ENCODE data around the gene NEDD4L. TPM values are rescaled to one million over a fixed set of nuclear protein-coding genes. Genes with fewer than 3 reads are reported as not detected.

Gene NEDD4L
- total RNA-seq, 1 donor from 2014 or later, result 95.9 TPM

DNA sequence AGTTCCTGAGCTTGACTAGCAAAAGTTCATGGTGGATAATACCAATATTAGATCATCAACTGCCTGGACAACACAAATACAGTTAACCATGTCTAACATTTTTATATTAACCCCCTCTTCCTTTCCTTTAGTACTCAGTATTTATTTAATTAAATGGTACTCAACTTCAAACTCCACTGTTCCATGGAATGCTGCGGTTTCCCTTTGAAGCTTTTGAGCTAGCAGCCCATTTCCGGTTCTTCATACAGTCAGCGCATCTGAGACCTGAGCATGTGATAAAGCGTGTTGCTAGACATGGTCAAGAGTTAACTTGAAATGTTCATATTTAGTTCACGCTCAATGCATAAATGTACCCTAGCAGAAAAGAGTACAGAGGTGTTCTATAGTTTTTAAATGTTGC lies 306.5 kb downstream of the NEDD4L start:
- no peak overlapping the region for H3K4me3 ChIP-seq (ENCODE audit: low read depth, low read length)
- DNase-seq (ENCODE audit: low read depth), result no peak
- no peak for TF ChIP-seq CTCF (conservative IDR thresholded peaks at IDR 0.05; ENCODE audit: low read depth, low read length)

DNA sequence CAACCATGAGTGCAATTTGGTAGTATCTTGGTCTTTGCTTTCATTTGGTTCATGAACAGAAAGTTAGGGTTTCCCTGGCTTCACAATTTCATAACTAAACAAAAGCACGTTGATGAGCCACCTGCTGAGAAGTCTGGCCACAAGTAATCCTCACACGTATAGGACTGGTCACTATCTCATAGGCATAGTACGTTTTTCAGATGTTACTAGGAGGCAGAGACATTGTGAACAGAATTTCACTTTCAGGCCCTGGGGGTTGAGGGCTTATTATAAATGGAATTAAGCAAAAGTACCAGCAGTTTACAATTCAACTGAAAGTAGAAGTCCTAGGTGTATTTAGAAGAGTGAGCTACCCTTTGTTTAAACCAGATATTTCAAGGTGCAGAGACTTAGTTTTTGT lies 307.8 kb downstream of the NEDD4L start:
- no peak for DNase-seq (ENCODE audit: low read depth)
- TF ChIP-seq CTCF (conservative IDR thresholded peaks at IDR 0.05; ENCODE audit: low read depth, low read length), result no peak
- no peak overlapping the region for H3K4me3 ChIP-seq (ENCODE audit: low read depth, low read length)

DNA sequence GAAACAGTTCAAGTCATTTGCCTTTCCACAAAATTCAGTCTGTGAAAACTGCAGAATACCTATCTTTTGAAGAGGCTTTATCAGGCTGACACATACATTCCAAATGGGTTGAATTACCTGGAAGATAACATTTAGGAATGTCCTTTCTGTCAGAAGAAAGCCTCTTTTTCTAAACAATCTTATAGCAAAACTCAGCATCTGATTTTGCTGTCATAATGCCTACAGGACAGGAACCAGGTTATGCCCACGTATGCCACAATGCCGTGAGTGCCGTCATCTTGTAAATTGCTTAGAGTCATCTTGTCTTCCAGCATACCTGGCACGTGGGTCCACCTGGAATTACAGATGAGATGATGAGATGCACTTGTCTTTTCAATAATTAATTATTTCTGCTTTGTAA lies 309.6 kb downstream of the NEDD4L start:
- H3K4me3 ChIP-seq (ENCODE audit: low read depth, low read length), result no peak overlapping the region
- TF ChIP-seq CTCF (conservative IDR thresholded peaks at IDR 0.05; ENCODE audit: low read depth, low read length), result no peak
- DNase-seq (ENCODE audit: low read depth), result no peak

DNA sequence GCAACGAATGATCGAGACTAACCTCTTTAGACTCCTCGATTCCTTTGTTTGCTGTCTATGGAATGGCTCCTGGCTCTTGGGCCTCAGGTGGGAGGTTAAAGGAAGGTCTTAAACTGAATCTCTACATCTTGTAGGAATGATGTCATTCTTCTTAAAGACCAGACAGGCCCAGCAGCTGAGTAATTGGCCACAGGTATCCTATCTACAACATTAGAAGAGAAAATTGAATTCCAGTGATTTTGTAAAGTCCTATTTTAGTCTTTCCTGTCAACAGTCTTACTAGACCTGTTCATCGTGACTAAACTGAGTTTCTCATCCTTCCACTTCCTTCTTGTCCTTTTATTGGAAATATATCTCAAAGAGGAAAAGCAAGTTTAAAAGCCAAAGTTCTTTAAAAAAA lies 310.0 kb downstream of the NEDD4L start:
- TF ChIP-seq CTCF (conservative IDR thresholded peaks at IDR 0.05; ENCODE audit: low read depth, low read length), result no peak
- DNase-seq (ENCODE audit: low read depth), result no peak
- no peak overlapping the region for H3K4me3 ChIP-seq (ENCODE audit: low read depth, low read length)

- no peak for DNase-seq (ENCODE audit: low read depth)
- H3K4me3 ChIP-seq (ENCODE audit: low read depth, low read length), result no peak overlapping the region
- TF ChIP-seq CTCF (conservative IDR thresholded peaks at IDR 0.05; ENCODE audit: low read depth, low read length), result no peak
Observed at GRCh38 chr18:58354791-58355190, 310.8 kb downstream of the NEDD4L start.

DNA sequence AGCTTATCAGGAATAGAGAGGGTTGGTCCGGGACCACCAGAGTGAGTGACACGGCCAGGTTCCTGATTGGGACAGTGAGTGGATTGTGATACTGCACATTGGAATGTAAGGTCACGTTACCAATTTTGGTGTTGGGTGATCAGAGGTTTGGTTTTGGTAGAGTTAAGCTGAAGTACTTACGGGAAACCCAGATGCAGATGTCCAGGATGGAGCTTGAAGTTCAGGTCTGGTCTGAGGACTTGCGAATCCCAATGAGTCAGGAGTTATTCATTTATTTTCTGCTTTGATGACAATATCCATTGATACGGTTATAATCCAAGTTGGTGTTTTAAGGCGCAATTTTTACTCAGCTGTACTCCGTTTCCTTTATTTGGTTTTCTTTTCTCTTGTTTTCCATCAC lies 311.2 kb downstream of the NEDD4L start:
- DNase-seq (ENCODE audit: low read depth), result no peak

More for the DNA sequence above, 311.2 kb downstream of the NEDD4L start:
- no peak overlapping the region for H3K4me3 ChIP-seq (ENCODE audit: low read depth, low read length)
- TF ChIP-seq CTCF (conservative IDR thresholded peaks at IDR 0.05; ENCODE audit: low read depth, low read length), result no peak

All from epithelial cell of proximal tubule (primary cell).